ENCODE measurements around the gene STUM. TPM values are rescaled to one million over a fixed set of nuclear protein-coding genes. Genes with fewer than 3 reads are reported as not detected.

The STUM gene
- total RNA-seq, 1 experiment from 2014 or later: 0.03 TPM

GRCh38 chr1:226511296-226511695, 37.3 kb upstream of the STUM start:
- in situ Hi-C loops (cut with HindIII; ENCODE audit: low pct_unique_long_range_greater_than_20kb, low sequenced_read_pairs) (no loop called here), intact Hi-C loops (cut with micrococcal nuclease; ENCODE audit: unreplicated experiment) (no loop called here)
- Histone ChIP-seq H3K9me3 (ENCODE audit: control insufficient read depth, insufficient read depth, low read depth, low read length) (no peaks in the 10 kb centered on the region), H3K36me3 (ENCODE audit: control insufficient read depth, insufficient read depth, low read length) (no peaks in the 10 kb centered on the region), H3K4me3 (ENCODE audit: low read depth in 2 of 2, low read length in 2 of 2) (no peak overlapping the region), H3K4me1 (ENCODE audit: control insufficient read depth, insufficient read depth, low read length) (no peaks in the 10 kb centered on the region), H3K27me3 (ENCODE audit: control insufficient read depth, insufficient read depth, low read length) (peaks cover 13% of the 10 kb centered on the region), H3K27ac (ENCODE audit: low read length) (no peak overlapping the region)
- ATAC-seq (no peak), DNase-seq (ENCODE audit: low read depth, low spot score) (no peak)
- ChIA-PET POLR2A (no interaction called here), CTCF (no interaction called here)
- TF ChIP-seq, protein P1, sequence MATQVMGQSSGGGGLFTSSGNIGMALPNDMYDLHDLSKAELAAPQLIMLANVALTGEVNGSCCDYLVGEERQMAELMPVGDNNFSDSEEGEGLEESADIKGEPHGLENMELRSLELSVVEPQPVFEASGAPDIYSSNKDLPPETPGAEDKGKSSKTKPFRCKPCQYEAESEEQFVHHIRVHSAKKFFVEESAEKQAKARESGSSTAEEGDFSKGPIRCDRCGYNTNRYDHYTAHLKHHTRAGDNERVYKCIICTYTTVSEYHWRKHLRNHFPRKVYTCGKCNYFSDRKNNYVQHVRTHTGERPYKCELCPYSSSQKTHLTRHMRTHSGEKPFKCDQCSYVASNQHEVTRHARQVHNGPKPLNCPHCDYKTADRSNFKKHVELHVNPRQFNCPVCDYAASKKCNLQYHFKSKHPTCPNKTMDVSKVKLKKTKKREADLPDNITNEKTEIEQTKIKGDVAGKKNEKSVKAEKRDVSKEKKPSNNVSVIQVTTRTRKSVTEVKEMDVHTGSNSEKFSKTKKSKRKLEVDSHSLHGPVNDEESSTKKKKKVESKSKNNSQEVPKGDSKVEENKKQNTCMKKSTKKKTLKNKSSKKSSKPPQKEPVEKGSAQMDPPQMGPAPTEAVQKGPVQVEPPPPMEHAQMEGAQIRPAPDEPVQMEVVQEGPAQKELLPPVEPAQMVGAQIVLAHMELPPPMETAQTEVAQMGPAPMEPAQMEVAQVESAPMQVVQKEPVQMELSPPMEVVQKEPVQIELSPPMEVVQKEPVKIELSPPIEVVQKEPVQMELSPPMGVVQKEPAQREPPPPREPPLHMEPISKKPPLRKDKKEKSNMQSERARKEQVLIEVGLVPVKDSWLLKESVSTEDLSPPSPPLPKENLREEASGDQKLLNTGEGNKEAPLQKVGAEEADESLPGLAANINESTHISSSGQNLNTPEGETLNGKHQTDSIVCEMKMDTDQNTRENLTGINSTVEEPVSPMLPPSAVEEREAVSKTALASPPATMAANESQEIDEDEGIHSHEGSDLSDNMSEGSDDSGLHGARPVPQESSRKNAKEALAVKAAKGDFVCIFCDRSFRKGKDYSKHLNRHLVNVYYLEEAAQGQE (IDR thresholded peaks at IDR 0.05; ENCODE audit: insufficient read depth in 1 of 2, low read depth in 2 of 2, low read length in 1 of 2): no peak
- BruUV-seq (replicated peaks): no TSS peak

DNA sequence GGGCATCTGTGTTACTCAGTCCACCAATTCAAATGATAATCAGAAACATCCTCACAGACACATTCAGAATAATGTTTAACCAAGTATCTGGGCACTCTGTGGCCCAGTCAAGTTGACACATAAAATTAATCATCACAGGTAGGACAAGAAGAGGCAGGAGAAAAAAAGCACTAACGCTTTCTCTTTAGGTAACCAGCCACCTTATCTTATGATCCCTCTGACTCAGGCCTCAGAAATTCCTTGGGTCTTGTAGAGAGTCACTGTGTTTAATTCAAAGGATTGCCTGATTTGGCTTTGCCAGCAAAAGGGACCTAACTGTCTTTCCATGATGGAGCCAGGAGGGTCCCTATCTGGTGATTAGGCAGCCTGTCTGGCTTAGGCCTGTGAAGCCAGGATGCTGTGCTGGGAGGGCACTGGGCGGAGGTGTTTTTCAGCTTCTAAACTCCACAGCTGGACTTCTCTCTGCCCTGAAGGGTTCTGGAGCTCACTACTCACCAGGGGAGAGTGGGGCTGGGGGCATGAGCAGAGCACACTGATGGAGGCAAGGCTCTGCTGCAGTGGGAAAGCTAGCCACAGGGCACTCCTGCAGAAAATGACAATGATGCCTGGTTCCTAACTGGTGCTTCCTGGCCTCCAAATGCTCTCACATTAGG, 36.4 kb upstream of the STUM start:
- BruUV-seq (replicated peaks): no TSS peak
- peaks cover 14% of the 10 kb centered on the region for H3K27me3 ChIP-seq (ENCODE audit: control insufficient read depth, insufficient read depth, low read length)
- in situ Hi-C loops (cut with HindIII; ENCODE audit: low pct_unique_long_range_greater_than_20kb, low sequenced_read_pairs): no loop called here
- ChIA-PET CTCF (no interaction called here), POLR2A (no interaction called here)
- intact Hi-C loops (cut with micrococcal nuclease; ENCODE audit: unreplicated experiment): no loop called here
- no peak overlapping the region for H3K4me3 ChIP-seq (ENCODE audit: low read depth in 2 of 2, low read length in 2 of 2)
- TF ChIP-seq, protein P1 (IDR thresholded peaks at IDR 0.05; ENCODE audit: insufficient read depth in 1 of 2, low read depth in 2 of 2, low read length in 1 of 2): no peak
- TF ChIP-seq POLR2AphosphoS5 (IDR thresholded peaks at IDR 0.05; ENCODE audit: low read depth, low read length) (no peak), CTCF (IDR thresholded peaks at IDR 0.05) (no peak), TCF7L2 (IDR thresholded peaks at IDR 0.05; ENCODE audit: low read depth, low read length) (no peak), SIN3A (IDR thresholded peaks at IDR 0.05; ENCODE audit: borderline replicate concordance, insufficient read depth, low read depth, low read length) (no peak)
- H3K36me3 ChIP-seq (ENCODE audit: control insufficient read depth, insufficient read depth, low read length): no peaks in the 10 kb centered on the region
- no peaks in the 10 kb centered on the region for H3K9me3 ChIP-seq (ENCODE audit: control insufficient read depth, insufficient read depth, low read depth, low read length)
- ATAC-seq (no peak), DNase-seq (ENCODE audit: low read depth, low spot score) (no peak)
- H3K4me1 ChIP-seq (ENCODE audit: control insufficient read depth, insufficient read depth, low read length): no peaks in the 10 kb centered on the region
- H3K27ac ChIP-seq (ENCODE audit: low read length): no peak overlapping the region

All from Panc1 (cell line).